HG02623 (cell line): Measurements from ENCODE around the gene ERI2.
"Not testable (repeated sequence)": the region's sequence is repeated elsewhere in the genome, so short reads cannot be mapped to it uniquely, and the experiment has no call there.

Experiments used
- ATAC-seq: cut with Tn5 transposase; IDR thresholded peaks from one replicate; pipeline ENCODE4 v1.9.1; 2021; ENCODE audit warnings: moderate library complexity; ENCODE audit not compliant: unreplicated experiment

ERI2 gene

DNA sequence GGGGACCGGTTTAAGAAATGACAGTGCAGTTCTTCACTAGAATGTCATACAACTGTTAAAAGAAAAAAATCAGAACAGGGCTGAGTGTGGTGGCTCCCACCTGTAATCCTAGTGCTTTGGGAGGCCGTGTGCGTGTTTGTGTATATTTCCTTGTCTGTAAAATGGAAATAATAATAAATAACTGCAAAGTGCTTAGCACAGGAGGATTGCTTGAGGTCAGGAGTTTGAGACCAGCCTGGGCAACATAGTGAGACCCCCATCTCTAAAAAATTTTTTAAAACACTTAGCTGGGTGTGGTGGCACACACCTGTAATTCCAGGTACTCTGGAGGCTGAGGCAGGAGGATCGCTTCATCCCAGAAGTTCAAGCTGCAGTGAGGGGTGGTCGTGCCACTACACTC is 40.0 kb downstream of the ERI2 start:
- ATAC-seq = no peak

DNA sequence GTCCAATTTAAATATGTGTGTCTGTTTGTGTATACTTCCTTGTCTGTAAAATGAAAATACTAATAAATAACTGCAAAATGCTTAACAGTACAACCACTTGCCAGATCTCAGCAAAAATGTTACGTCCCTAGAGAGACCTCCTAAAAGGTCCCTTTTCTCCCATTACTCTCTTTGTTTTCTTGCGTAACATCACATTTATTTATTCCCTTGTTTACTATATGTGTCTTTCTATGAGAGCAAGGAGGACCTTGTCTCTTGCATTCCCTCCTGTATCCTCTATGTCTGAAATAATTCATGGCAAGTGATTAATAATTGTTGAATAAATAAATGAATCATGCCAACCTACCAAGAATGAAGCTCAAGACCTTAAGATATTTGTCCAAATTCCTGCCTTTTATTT is 40.5 kb downstream of the ERI2 start:
- no peak for ATAC-seq

DNA sequence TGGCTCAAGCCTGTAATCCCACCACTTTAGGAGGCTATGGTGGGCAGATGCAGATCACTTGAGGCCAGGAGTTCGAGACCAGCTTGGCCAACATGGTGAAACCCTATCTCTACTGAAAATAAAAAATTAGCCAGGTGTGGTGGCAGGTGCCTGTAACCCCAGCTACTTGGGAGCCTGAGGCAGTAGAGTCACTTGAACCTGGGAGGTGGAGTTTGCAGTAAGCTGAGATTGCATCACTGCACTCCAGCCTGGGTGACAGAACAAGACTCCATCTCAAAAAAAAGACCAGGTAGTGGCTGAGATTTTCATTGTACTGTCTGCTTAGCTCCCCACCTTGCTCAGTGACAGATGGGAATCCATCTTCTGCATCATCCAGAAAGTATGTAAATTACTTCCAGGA is 41.8 kb downstream of the ERI2 start:
- not testable (repeated sequence) for ATAC-seq

DNA sequence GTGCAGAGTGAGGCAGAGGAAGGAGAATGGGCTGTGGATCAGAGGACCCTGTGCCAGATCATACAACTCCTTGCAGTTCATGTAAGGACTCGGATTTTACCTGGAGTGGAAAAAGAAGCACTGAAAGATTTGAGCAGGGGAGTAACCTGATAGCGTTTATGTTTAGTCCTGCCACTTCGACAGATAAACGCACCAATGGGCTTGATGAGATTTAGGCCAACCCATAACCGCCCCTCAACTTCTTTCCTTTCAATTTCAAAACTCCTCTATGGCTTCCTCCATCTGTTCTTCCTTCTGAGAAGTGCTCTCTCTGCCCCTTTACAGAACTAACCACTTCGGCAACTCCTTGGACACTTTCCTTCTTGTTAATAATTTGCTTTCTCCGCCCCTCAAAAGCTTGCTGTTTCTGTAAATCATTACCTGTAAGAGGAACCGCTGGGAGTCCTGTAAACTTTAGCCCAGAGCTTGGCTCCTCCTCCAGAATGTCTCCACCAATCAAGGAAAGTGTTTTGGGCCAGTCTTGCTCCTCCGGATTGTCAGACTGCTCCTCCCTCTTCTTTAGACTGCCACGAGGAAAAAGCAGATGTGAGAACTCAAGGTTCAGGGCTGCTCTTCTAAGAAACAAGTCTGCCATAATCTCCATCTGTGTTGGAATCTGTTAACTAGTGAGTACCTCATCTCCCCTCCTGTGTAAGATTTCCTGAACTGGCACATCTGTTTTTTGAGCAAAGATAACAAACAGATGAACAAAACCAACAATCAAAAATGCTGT is 42.6 kb downstream of the ERI2 start, which contains the start of gene ACSM3:
Gene ACSM3, plus strand, starts transcription at position 554 of the 772 bp plus-strand sequence. CDS start 6,021 bp downstream, outside the sequence.
- ATAC-seq = peak; percentile 98

DNA sequence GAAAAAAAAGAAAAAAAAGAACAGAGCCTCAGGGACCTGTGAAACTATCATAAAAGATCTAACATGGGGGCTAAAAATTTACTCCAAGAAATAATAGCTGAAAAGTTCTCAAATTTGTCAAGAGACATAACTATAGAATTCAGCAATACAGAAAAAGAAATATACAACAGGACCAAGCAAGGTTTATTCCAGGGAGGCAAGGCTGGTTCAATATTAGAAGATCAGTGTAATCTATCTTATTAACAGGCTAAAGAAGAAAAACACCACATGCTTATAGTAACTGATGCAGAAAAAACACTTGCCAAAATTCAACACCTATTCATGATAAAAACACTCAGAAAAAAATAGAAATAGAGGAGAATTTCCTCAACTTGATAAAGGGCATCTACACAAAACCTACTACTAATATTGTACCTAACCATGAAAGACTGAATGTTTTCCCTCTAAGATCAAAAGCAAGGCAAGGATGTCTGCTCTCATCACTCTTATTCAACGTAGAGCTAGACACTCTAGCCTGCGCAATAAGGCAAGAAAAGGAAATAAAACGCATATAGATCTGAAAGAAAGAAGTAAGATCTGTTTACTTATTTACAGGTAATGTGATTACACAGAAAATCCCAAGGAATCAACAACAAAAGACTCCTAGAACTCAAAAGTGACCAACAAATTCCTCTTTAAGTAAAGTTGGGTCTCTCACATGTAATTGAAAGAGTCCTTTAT is 43.7 kb downstream of the ERI2 start:
- no peak for ATAC-seq

DNA sequence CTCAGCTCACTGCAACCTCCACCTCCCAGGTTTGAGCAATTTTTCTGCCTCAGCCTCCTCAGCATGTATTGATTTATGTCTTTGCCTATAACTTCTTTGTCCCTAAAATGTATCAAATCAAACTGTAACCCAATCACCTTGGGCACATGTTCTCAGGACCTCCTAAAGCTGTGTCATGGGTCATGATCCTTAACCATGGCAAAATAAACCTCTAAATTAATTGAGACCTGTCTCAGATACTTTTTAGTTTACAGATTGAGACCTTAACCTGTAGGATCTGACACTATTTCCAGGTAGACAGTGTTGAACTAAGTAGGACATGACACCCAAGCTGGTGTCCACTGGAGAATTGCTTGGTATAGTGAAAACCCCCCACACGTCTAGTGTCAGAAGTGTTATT is 45.1 kb downstream of the ERI2 start:
- ATAC-seq = no peak

DNA sequence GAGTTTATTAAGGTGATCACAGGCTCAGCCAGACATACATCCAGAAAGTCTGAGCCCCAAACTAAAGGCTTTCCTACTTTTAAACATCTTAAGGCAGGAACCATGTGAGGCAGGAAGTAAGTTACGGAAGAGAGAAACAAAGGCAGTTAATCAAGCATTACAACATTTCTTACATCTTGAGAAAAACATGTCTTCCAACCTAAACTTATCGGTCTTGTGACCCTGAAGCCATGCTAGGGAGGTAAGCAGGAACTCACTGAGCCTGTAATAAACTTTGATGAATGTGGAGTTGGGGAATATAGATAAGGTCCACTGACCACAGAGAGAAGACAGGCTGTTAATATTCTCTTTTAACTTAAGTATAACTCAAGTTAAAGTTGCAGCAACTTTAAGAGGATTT is 45.9 kb downstream of the ERI2 start:
- ATAC-seq = no peak

DNA sequence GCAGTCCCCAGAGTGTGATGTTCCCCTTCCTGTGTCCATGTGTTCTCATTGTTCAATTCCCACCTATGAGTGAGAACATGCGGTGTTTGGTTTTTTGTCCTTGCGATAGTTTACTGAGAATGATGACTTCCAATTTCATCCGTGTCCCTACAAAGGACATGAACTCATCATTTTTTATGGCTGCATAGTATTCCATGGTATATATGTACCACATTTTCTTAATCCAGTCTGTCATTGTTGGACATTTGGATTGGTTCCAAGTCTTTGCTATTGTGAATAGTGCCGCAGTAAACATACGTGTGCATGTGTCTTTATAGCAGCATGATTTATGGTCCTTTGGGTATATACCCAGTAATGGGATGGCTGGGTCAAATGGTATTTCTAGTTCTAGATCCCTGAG is 50.5 kb downstream of the ERI2 start:
- ATAC-seq = not testable (repeated sequence)

DNA sequence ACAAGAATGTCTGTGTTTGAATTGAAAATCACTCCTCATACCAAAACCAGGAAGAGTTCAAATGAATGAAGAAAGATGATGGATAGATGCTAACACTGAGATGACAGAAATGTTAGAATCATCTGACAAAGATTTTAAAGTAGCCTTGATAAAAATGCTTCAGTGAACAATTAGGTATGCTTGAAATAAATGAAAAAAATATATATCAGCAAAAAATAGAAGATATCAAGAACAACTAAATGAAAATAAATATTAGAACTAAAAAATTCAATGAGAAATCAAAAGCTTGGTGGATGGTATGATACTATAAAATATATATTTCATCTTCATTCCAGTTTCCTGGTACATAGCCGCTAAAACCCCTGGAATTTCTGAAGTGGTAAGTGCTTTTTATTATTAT is 51.0 kb downstream of the ERI2 start:
- ATAC-seq = no peak

DNA sequence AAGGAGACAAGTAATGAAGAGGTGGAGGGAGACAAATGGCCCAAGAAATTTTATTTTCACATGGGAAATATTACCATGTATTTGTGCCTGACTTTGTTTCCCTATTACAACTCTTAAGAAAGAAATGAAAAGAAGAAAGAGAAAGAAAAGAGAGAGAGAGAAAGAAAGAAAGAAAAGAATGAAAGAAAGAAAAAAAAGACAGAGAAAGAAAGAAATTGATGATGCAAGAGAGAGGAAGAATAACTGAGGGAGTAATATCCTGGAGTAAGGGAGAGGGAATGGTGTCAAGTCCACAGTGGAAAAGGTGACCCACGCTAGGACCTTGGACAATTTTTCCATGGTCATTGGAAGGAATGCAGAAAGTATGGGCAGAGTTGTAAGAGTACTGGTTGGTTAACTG is 52.5 kb downstream of the ERI2 start:
- ATAC-seq = no peak

DNA sequence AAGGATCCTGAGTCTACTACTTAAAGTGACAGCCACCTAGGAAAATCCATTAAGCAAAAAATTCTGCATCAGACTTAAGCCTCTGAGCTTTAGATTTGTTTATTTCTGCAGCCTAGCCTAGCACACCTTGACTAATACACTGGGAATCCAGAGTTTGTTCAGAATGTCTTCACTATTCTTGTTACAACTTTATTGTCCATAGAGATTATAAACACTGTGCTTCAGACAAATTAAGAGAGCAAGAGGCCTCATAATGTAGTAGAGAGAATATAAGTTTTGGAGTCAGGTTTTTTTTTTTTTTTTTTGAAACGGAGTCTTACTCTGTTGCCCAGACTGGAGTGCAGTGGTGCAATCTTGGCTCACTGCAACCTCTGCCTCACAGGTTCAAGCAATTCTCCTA is 55.7 kb downstream of the ERI2 start:
- ATAC-seq = no peak

DNA sequence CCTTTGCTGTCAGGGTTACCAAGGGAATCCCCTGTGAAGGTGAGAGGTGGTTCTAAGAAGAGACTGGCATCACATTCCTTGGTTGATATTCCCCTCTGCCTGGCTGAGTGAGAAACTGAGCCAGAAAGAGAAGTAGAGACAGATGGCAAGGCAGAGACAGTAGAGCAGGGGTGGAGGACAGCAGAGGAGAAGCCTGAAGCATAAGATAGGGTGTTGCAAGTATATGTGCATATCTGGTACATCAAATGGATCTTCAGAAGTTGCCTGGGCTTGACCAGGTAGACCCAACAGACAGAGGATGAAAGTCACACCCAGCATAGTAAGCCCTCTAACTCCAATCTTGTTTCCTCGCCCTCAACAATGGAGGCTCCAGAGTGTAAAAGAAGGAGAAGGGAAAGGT is 56.8 kb downstream of the ERI2 start:
- ATAC-seq = no peak

DNA sequence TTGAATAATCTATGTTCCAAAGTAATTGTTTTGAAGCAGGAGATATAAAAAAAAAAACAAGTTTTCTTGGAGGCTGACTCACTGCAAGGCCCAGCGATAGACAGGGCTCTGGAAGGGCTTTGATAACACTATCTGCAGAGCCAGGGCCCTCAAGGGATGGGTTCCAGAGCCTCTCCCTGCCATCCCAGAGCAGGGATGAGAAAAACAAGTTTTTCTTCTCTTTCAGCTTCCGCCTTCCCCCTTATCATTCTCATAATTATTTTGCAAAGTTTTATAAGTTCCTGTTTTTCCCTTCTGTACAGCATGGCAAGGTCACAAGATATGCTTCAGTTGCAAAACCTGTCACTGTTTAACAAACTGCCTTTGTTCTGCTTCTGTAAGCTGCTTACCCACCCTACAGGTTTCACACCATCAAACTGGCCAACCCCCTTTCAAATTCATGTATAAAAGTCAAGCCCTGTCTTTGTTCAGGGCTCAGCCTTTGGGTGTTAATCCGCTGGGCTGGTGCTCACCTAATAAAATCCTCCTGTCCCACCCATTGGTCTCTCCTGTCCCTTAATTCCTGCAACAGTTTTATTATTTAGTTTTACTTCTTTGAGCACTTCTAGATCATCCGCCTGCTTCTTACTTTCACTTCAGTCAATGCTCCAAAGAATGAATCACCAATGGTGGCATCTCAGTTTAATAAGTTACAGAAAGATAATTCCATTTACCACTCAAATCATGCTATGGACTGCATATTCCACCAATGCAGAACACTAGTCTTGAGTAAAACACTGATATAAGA is 59.0 kb downstream of the ERI2 start:
- no peak for ATAC-seq

DNA sequence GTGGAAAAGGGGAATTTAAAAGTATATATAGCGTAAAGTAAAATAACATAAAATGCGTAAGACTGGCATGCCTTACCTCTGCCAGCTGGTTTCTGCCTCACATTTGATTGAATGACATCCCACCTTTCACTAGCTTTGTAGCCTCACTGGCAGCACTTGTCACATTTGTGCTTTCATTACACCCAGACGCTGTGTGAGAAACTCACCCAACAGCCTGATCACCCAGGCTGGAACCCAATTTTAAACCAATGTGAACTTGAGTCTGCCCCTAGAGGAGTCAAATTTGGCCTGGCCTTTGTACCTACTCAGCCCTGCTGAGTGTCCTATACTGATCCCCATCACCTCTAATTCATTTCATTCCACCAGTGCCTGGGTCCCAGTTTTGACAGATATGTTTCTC is 59.8 kb downstream of the ERI2 start:
- ATAC-seq = no peak
